GM18951 (cell line): ENCODE results near the gene CTNNA3.

ENCODE experiments used
- POLR2A ChIP-seq: IDR thresholded peaks from 4 replicates; pipeline ENCODE4 v1.6.1; 2011; ENCODE audit warnings: mild to moderate bottlenecking; ENCODE audit not compliant: insufficient read length, insufficient read depth; ENCODE audit errors: extremely low read depth
- in situ Hi-C: fragments of 300-500 bp; cut with MboI; formaldehyde crosslinking; loops from one replicate; pipeline ENCODE4 v1.12.0; 2022; ENCODE audit warnings: low sequenced_read_pairs, mixed read lengths, inconsistent platforms; ENCODE audit not compliant: unreplicated experiment

CTNNA3 gene

GRCh38 chr10:66881814-66882213 lies 814.2 kb downstream of the CTNNA3 start:
- in situ Hi-C loops = no loop called here

GRCh38 chr10:66880826-66881225 lies 815.2 kb downstream of the CTNNA3 start:
- in situ Hi-C loops = no loop called here
- no peak for TF ChIP-seq POLR2A

More at GRCh38 chr10:66881814-66882213, 814.2 kb downstream of the CTNNA3 start:
- TF ChIP-seq POLR2A = no peak

- no peak for TF ChIP-seq POLR2A
- in situ Hi-C loops = no loop called here
These were observed 815.7 kb downstream of the CTNNA3 start for GRCh38 chr10:66880292-66880691.

DNA sequence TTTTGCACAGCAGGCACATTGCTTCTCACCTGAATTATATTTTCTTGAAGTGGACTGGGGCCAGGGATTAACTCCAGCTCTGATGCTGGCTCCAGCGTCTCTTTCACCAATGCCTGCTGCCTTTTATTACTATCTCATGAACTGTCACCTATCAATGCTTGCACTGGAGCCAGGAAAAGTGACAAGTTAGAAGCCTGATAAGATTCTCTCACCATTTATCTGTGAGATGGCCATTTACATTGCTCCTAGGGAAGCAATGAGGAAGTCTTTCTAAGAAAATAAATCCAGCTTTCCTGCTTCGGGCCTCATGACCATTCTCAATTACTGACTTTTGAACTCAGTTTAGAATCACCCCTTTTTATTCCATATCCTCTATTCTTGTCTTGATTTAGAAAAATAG lies 818.6 kb downstream of the CTNNA3 start:
- TF ChIP-seq POLR2A = no peak
- in situ Hi-C loops = no loop called here

- TF ChIP-seq POLR2A = no peak
- in situ Hi-C loops = no loop called here
These were observed 826.4 kb downstream of the CTNNA3 start for GRCh38 chr10:66869635-66870034.

DNA sequence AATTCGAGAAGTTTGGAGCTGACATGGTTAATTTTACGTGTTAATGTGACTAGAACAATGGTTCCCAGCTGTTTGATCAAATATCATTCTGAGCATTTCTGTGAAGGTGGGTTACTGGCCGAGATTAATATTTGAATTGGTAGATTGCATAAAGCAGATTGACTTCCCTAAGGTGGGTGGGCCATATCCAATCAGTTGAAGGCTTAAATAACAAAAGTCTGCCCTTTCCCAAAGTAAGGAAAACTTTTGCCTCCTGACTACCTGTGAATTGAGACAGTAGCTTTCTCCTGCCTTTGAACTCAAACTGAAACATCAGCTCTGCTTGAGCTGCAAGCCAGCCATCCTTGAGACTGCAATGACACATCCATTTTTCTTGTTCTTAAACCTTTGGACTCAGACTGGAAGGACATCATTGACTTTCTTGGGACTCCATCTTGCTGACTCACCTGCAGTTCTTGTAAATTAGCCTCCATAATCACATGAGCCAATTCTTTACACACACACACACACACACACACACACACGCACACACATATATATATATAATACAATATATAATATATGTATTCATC lies 833.2 kb downstream of the CTNNA3 start:
- TF ChIP-seq POLR2A = no peak
- in situ Hi-C loops = no loop called here

DNA sequence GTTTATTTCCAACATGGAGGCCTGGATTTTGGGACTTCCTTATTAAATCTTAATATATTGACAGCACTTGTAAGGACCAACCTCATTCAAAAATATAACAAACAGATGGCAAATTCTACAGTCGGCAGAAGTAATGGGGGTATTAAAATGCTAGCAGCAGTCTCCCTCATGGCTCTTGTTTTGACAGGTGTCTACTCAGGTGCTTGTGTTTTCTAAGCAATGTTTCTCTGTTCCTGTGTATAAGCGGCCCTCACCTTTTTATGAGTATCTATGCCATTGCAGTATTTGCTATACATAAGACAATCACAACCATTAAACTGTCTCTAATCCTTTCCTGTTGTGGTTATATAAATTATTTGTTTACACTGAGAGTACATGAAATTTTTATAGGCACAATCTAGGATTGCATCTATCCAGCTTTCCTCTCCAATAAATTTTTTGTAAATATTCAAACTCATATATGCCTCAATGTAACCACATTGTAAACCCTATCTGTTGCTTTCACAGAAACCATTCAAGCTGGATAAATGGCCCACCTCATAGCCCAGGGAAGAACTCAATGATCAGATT lies 835.5 kb downstream of the CTNNA3 start:
- in situ Hi-C loops = no loop called here
- no peak for TF ChIP-seq POLR2A

- no peak for TF ChIP-seq POLR2A
These were observed 843.2 kb downstream of the CTNNA3 start for GRCh38 chr10:66852811-66853210.

GRCh38 chr10:66848856-66849255 lies 847.1 kb downstream of the CTNNA3 start:
- in situ Hi-C loops = no loop called here
- no peak for TF ChIP-seq POLR2A

More at GRCh38 chr10:66852811-66853210, 843.2 kb downstream of the CTNNA3 start:
- in situ Hi-C loops = no loop called here

- in situ Hi-C loops = no loop called here
These were observed 851.6 kb downstream of the CTNNA3 start for GRCh38 chr10:66844176-66844942.

DNA sequence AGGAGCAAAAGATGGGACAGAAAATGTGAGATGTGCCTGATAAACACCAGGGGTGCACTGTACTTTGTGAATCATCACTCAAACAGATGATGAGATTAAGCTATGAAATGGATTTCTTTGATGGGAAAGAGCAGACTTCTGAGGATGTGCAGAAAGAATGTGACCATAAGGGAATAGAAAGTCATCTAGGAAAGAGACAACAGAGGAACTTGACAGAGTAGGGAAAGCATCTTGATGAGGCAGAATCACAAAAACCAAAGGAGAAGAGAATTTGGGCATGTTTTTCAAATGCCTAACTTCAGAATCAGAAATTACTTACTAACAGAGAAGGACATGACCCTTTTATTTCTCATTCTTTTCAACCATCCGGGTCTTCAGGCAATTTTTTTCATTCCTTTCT lies 852.6 kb downstream of the CTNNA3 start:
- no peak for TF ChIP-seq POLR2A
- in situ Hi-C loops = no loop called here

More at GRCh38 chr10:66844176-66844942, 851.6 kb downstream of the CTNNA3 start:
- TF ChIP-seq POLR2A = no peak

DNA sequence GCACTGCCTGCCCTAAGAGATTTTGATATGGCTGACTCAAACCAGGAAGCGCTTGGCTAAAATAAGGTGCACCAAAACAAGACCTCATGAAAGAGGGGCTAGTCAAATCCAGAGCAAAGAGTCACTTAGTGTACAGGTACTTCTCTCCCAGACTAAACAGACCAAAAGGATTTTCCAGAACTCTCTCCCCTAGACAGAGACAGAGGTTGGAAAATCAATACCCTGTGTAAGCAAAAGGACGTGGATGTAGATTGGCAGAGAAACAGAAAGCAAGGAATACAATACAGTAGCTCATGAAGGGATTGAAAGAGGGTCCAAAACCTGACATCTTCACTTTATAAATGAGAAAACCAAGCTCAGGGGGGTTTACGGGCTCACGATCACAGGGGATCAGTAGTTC lies 853.1 kb downstream of the CTNNA3 start:
- in situ Hi-C loops = no loop called here
- no peak for TF ChIP-seq POLR2A

- in situ Hi-C loops = no loop called here
- TF ChIP-seq POLR2A = no peak
These were observed 853.6 kb downstream of the CTNNA3 start for GRCh38 chr10:66842371-66842770.

- in situ Hi-C loops = no loop called here
- TF ChIP-seq POLR2A = no peak
These were observed 857.3 kb downstream of the CTNNA3 start for GRCh38 chr10:66838656-66839055.
